ENCODE data around the gene PLEKHS1.
"Not testable (repeated sequence)": the region's sequence is repeated elsewhere in the genome, so short reads cannot be mapped to it uniquely, and the experiment has no call there.

Gene PLEKHS1

DNA sequence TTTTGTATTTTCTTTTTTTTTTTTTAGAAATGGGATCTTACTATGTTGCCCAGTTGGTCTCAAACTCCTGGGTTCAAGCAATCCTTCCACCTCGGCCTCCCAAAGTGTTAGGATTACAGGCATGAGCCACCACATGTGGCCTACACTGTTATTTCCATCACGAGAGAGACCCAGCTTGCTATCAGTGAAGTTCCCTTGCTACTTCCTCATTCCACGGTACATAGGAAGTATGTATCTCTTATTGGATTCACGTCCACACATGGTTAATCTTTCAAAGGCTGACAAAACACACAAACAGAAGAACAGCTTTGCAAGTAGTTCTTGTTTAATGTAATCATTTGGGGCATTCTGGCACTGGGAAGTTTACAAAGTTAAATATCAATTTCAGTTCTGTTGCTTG, 51.5 kb downstream of the PLEKHS1 start:
- DNase-seq: no peak

DNA sequence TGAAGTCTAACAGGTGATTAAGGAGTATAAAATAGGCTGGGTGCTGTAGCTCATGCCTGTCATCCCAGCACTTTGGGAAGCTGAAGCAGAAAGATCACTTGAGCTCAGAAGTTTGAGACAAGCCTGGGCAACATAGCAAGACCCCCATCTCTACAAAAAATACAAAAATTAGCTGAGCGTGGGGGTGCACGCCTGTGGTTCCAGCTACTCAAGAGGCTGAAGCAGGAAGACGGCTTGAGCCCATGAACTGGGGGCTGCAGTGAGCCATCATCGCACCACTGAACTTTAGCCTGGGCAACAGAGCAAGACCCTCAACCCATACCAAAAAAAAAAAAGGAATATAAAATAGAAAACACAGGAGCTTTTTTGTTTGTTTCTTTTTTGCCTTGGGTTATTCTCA, 55.0 kb downstream of the PLEKHS1 start:
- DNase-seq: no peak

GRCh38 chr10:113808168-113808567, 56.7 kb downstream of the PLEKHS1 start:
- DNase-seq: no peak

- not testable (repeated sequence) for DNase-seq
Measured at GRCh38 chr10:113814700-113815099, 63.2 kb downstream of the PLEKHS1 start.

GRCh38 chr10:113819989-113820388, 68.5 kb downstream of the PLEKHS1 start:
- no peak for DNase-seq

DNA sequence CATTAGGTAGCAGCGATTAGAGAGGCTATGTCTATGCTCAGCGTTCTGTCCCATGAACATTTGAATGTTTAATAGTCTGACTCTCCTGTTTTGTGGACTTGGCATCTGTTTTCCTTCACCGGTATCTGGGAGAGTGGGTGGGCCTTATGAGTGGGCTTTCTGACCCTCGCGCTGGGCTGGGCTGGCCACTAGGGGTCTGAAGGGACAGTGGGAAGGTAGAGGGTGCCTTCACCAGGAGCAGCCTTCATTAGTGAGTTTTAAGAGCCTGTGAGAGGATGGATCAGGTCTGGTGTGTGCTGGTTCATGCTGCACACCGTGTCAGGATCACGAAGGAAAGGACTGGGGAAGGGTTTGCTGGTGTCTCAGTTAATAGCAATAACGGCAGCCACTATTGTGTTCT, 69.0 kb downstream of the PLEKHS1 start:
- DNase-seq: no peak

DNA sequence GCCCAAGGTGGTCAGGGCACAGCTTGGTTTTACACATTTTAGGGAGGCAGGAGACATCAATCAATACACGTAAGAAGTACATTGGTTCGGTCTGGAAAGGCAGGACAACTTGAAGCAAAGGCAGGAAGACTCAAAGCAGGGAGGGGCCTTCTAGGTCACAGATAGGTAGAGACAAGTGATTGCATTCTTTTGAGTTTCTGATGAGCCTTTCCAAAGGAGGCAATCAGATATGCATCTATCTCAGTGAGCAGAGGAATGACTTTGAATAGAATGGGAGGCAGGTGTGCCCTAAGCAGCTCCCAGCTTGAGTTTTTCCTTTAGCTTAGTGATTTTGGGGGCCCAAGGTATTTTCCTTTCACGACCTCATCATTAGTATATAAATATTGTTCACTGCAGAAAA, 69.8 kb downstream of the PLEKHS1 start:
- not testable (repeated sequence) for DNase-seq

DNA sequence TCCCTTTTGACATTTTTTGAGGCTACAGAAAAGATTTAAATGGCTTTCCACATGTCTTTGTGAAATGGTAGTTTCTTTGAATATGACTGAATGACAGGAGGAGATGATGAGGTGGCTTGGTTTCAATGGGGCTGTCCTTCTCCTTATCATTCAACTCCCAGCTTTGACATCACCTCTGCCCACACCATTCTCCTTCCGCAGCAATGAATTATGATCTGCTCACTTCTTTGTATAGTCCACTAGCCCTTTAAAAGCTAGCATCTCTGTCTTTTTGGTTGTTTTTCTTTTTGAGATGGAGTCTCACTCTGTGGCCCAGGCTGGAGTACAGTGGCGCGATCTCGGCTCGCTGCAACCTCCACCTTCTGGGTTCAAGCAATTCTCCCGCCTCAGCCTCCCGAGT, 70.7 kb downstream of the PLEKHS1 start:
- DNase-seq: no peak

DNA sequence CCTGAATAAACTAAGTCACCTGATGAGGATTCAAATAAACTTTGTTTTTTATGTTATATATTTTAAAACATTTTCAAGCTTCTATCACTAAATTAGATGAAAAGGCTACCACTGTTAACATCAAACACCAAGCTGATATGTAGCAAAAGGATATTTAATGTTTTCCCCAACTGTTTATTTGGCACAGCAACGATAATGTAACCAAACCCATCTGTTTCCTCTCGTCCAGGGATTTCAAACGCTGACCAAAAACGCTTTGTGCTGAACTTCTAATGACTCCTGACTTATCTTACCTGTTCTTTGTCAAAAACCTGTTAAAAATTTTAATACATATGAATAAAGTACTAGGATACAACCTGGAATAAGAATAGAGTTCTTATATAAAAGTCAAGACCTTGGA, 71.9 kb downstream of the PLEKHS1 start:
- no peak for DNase-seq

DNA sequence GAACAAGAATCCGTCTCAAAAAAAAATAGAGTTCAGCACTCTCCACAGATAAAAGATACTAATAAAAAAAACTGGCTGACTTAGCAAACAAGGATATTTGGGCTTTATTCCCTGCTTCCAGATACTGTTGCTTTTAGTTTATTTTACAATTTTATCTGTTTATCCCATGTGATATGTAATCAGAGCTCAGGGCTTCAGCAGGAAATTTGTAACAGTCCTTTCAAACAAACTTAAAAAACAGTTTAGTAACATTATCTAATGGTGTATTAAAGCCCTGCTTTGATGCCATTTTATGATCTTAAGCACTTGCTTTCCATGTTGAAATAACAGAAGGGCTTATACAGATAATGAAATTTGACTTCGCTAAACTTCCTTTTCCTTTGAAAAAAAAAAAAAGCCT, 74.3 kb downstream of the PLEKHS1 start:
- no peak for DNase-seq

DNA sequence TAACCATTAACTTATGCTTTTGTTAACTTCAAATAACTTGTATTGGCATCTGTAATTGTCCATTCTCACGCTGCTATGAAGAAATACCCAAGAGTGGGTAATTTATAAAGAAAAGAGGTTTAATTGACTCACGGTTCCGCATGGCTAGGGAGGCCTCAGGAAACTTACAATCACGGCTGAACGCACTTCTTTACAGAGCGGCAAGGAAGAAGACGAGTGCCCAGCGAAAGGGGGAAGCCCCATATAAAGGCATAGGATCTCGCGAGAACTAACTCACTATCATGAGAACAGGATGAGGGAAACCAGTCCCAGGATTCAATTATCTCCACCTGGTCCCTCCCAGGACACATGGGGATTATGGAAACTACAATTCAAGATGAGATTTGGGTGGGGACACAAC, 77.1 kb downstream of the PLEKHS1 start:
- not testable (repeated sequence) for DNase-seq
